Measurements from ENCODE around the gene P2RX3. TPM values are rescaled to one million over a fixed set of nuclear protein-coding genes. Genes with fewer than 3 reads are reported as not detected.

The P2RX3 gene
- total RNA-seq, 2 experiments from 2014 or later: not detected

- no peaks in the 10 kb centered on the region for H3K9me3 Mint-ChIP-seq
- H3K27me3 Mint-ChIP-seq: no peaks in the 10 kb centered on the region
- H3K4me1 Mint-ChIP-seq (ENCODE audit: low read depth): peaks cover 35% of the 10 kb centered on the region
- peaks cover 21% of the 10 kb centered on the region for H3K36me3 Mint-ChIP-seq
- intact Hi-C loops (cut with micrococcal nuclease): no loop called here
- CTCF ChIA-PET: interaction anchor here (0.6 to 1.2 kb wide), 2 partner anchors 23 to 603 kb away, joined by 3 read pairs; no protein-coding TSS in a partner anchor
- peak overlapping the region; percentile 39 for H3K27ac Mint-ChIP-seq
- peak overlapping the region; percentile 77 for H3K4me3 Mint-ChIP-seq
- DNase-seq: peak; percentile 47
- POLR2A ChIA-PET: interaction anchor here (0.7 kb wide), 1 partner anchor 8 kb away, joined by 3 read pairs; no protein-coding TSS in a partner anchor
Observed at GRCh38 chr11:57322256-57323166, 15.6 kb upstream of the P2RX3 start.

- ChIA-PET CTCF (interaction anchor here (0.6 to 3.9 kb wide), 4 partner anchors 14 to 602 kb away, joined by 3 to 28 read pairs (median 3); partner anchors contain the start of genes P2RX3 and SSRP1), POLR2A (interaction anchor here (1.1 to 1.2 kb wide), 2 partner anchors 11 kb away, joined by 3 read pairs; no protein-coding TSS in a partner anchor)
- Mint-ChIP-seq H3K9me3 (no peaks in the 10 kb centered on the region), H3K36me3 (peaks cover 25% of the 10 kb centered on the region), H3K4me1 (ENCODE audit: low read depth) (peaks cover 35% of the 10 kb centered on the region), H3K27me3 (no peaks in the 10 kb centered on the region), H3K4me3 (peak overlapping the region; percentile 77), H3K27ac (peak overlapping the region; percentile 7)
- intact Hi-C loops (cut with micrococcal nuclease): no loop called here
- no peak for DNase-seq
Observed at GRCh38 chr11:57323167-57323854, 14.8 kb upstream of the P2RX3 start.

GRCh38 chr11:57323855-57324153, 14.3 kb upstream of the P2RX3 start:
- H3K4me1 Mint-ChIP-seq (ENCODE audit: low read depth): peaks cover 35% of the 10 kb centered on the region
- DNase-seq: no peak
- intact Hi-C loops (cut with micrococcal nuclease): no loop called here
- peaks cover 30% of the 10 kb centered on the region for H3K36me3 Mint-ChIP-seq
- peak overlapping the region; percentile 77 for H3K4me3 Mint-ChIP-seq
- POLR2A ChIA-PET: interaction anchor here (1.1 to 1.2 kb wide), 2 partner anchors 11 to 12 kb away, joined by 3 read pairs; no protein-coding TSS in a partner anchor
- H3K27ac Mint-ChIP-seq: peak overlapping the region; percentile 34
- CTCF ChIA-PET: interaction anchor here (0.6 to 3.9 kb wide), 3 partner anchors 13 to 244 kb away, joined by 3 to 28 read pairs (median 3); partner anchors contain the start of genes P2RX3, SSRP1 and UBE2L6
- no peaks in the 10 kb centered on the region for H3K9me3 Mint-ChIP-seq
- no peaks in the 10 kb centered on the region for H3K27me3 Mint-ChIP-seq

GRCh38 chr11:57324154-57324885, 13.8 kb upstream of the P2RX3 start:
- ChIA-PET CTCF (interaction anchor here (1.1 to 3.9 kb wide), 5 partner anchors 13 to 243 kb away, joined by 3 to 28 read pairs (median 4); partner anchors contain the start of genes P2RX3, SSRP1 and UBE2L6), POLR2A (interaction anchor here (1.1 to 1.2 kb wide), 2 partner anchors 10 to 12 kb away, joined by 3 read pairs; no protein-coding TSS in a partner anchor)
- H3K4me1 Mint-ChIP-seq (ENCODE audit: low read depth): peaks cover 35% of the 10 kb centered on the region
- peaks cover 30% of the 10 kb centered on the region for H3K36me3 Mint-ChIP-seq
- peak overlapping the region; percentile 77 for H3K4me3 Mint-ChIP-seq
- intact Hi-C loops (cut with micrococcal nuclease): no loop called here
- no peaks in the 10 kb centered on the region for H3K27me3 Mint-ChIP-seq
- no peak for DNase-seq
- peak overlapping the region; percentile 34 for H3K27ac Mint-ChIP-seq
- no peaks in the 10 kb centered on the region for H3K9me3 Mint-ChIP-seq

GRCh38 chr11:57324886-57325734, 13.0 kb upstream of the P2RX3 start, which contains the start of gene TNKS1BP1:
Gene TNKS1BP1 (minus strand): TSS chr11:57324952. CDS start chr11:57321885, 3,067 bp downstream.
- Mint-ChIP-seq H3K4me3 (peak within 1 kb of the TSS; percentile 79), H3K27ac (peak within 1 kb of the TSS; percentile 95), H3K27me3 (no peaks in the 10 kb centered on the region), H3K9me3 (no peaks in the 10 kb centered on the region), H3K36me3 (peaks cover 36% of the 10 kb centered on the region), H3K4me1 (ENCODE audit: low read depth) (peaks cover 42% of the 10 kb centered on the region)
- peak; percentile 95 for DNase-seq
- ChIA-PET CTCF (interaction anchor here (1.1 to 3.9 kb wide), 7 partner anchors 9 to 243 kb away, joined by 3 to 28 read pairs (median 4); partner anchors contain the start of genes P2RX3, SSRP1 and UBE2L6), POLR2A (interaction anchor here (1.1 to 2.4 kb wide), 4 partner anchors 10 to 101 kb away, joined by 3 to 30 read pairs (median 4); partner anchors contain the start of genes SLC43A3 and SSRP1)
- intact Hi-C loops (cut with micrococcal nuclease): loop anchor here (1.0 to 5.0 kb wide), 7 partner anchors 10 to 1252 kb away; partner anchors contain the start of genes LPXN, MED19, SELENOH and SSRP1

- ChIA-PET CTCF (interaction anchor here (1.4 to 3.9 kb wide), 5 partner anchors 8 to 100 kb away, joined by 3 to 28 read pairs (median 4); partner anchors contain the start of genes P2RX3 and SSRP1), POLR2A (interaction anchor here (1.1 to 2.4 kb wide), 4 partner anchors 9 to 101 kb away, joined by 3 to 30 read pairs (median 4); partner anchors contain the start of genes SLC43A3 and SSRP1)
- no peaks in the 10 kb centered on the region for H3K9me3 Mint-ChIP-seq
- peaks cover 48% of the 10 kb centered on the region for H3K4me1 Mint-ChIP-seq (ENCODE audit: low read depth)
- no peak for DNase-seq
- peak overlapping the region; percentile 79 for H3K4me3 Mint-ChIP-seq
- no peaks in the 10 kb centered on the region for H3K27me3 Mint-ChIP-seq
- H3K36me3 Mint-ChIP-seq: peaks cover 41% of the 10 kb centered on the region
- intact Hi-C loops (cut with micrococcal nuclease): loop anchor here (1.0 to 5.0 kb wide), 7 partner anchors 10 to 1252 kb away; partner anchors contain the start of genes LPXN, MED19, SELENOH and SSRP1
- peak overlapping the region; percentile 95 for H3K27ac Mint-ChIP-seq
Observed at GRCh38 chr11:57325735-57326048, 12.5 kb upstream of the P2RX3 start.

- peaks cover 54% of the 10 kb centered on the region for H3K4me1 Mint-ChIP-seq (ENCODE audit: low read depth)
- CTCF ChIA-PET: interaction anchor here (1.0 kb wide), 1 partner anchor 18 kb away, joined by 5 read pairs; no protein-coding TSS in a partner anchor
- no peak overlapping the region for H3K27ac Mint-ChIP-seq
Observed at GRCh38 chr11:57327721-57328120, 10.4 kb upstream of the P2RX3 start.

GRCh38 chr11:57330029-57330428, 8.1 kb upstream of the P2RX3 start:
- Mint-ChIP-seq H3K4me1 (ENCODE audit: low read depth) (peaks cover 64% of the 10 kb centered on the region), H3K9me3 (no peaks in the 10 kb centered on the region), H3K36me3 (peaks cover 77% of the 10 kb centered on the region), H3K4me3 (no peak overlapping the region), H3K27me3 (no peaks in the 10 kb centered on the region), H3K27ac (peak overlapping the region; percentile 79)
- CTCF ChIA-PET: interaction anchor here (1.7 kb wide), 1 partner anchor 163 kb away, joined by 4 read pairs; no protein-coding TSS in a partner anchor
- DNase-seq: peak; percentile 38
- intact Hi-C loops (cut with micrococcal nuclease): no loop called here
- POLR2A ChIA-PET: no interaction called here

More at GRCh38 chr11:57327721-57328120, 10.4 kb upstream of the P2RX3 start:
- POLR2A ChIA-PET: no interaction called here
- Mint-ChIP-seq H3K9me3 (no peaks in the 10 kb centered on the region), H3K36me3 (peaks cover 61% of the 10 kb centered on the region), H3K27me3 (no peaks in the 10 kb centered on the region), H3K4me3 (no peak overlapping the region)
- DNase-seq: no peak
- intact Hi-C loops (cut with micrococcal nuclease): loop anchor here (5.0 kb wide), 2 partner anchors 415 to 1250 kb away; partner anchors contain the start of genes LPXN, SELENOH and ZFP91

- peaks cover 67% of the 10 kb centered on the region for H3K36me3 Mint-ChIP-seq
- H3K27ac Mint-ChIP-seq: no peak overlapping the region
- no peak for DNase-seq
- intact Hi-C loops (cut with micrococcal nuclease): no loop called here
- H3K27me3 Mint-ChIP-seq: no peaks in the 10 kb centered on the region
- peaks cover 58% of the 10 kb centered on the region for H3K4me1 Mint-ChIP-seq (ENCODE audit: low read depth)
- ChIA-PET CTCF (no interaction called here), POLR2A (no interaction called here)
- H3K9me3 Mint-ChIP-seq: no peaks in the 10 kb centered on the region
- no peak overlapping the region for H3K4me3 Mint-ChIP-seq
Observed at GRCh38 chr11:57331720-57332119, 6.4 kb upstream of the P2RX3 start.

- Mint-ChIP-seq H3K27me3 (no peaks in the 10 kb centered on the region), H3K36me3 (peaks cover 56% of the 10 kb centered on the region), H3K4me3 (no peak overlapping the region), H3K27ac (no peak overlapping the region), H3K4me1 (ENCODE audit: low read depth) (peaks cover 58% of the 10 kb centered on the region), H3K9me3 (no peaks in the 10 kb centered on the region)
- ChIA-PET CTCF (interaction anchor here (1.4 kb wide), 1 partner anchor 194 kb away, joined by 4 read pairs; no protein-coding TSS in a partner anchor), POLR2A (no interaction called here)
- no peak for DNase-seq
- intact Hi-C loops (cut with micrococcal nuclease): no loop called here
Observed at GRCh38 chr11:57332694-57333440, 5.3 kb upstream of the P2RX3 start.
